ENCODE data around the gene CNOT4. TPM values are rescaled to one million over a fixed set of nuclear protein-coding genes. Genes with fewer than 3 reads are reported as not detected.

The CNOT4 gene
- total and polyA plus RNA-seq, 2 donors (not counting 1 experiment from before 2014, with no cell fraction given) = 14.9 to 15.9 TPM

DNA sequence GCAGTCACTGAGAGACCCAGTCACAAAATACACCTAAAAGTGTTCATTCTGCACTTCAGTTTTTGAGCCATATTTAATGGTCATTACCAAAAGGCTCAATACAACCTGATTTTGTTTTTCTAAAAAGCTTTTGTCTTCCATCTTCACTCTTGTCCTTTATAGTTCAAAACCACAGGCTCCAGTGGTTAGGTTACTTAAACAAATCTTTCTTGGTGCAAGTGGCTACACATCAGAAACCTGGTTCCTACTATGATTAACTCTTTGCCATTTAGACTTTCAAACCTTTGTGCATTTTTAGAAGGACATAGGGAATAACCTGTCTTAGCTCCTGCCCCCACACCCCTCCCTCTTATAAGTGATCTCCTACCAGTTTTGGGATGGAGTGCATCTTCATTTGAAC lies 140.5 kb downstream of the CNOT4 start:
- no peak overlapping the region for H3K27ac ChIP-seq (ENCODE audit: insufficient read depth, low read length)
- no peak overlapping the region for H3K9ac ChIP-seq (ENCODE audit: insufficient read depth, low read length)
- no peaks in the 10 kb centered on the region for H4K20me1 ChIP-seq (ENCODE audit: control insufficient read depth, extremely low read depth, insufficient read depth, low read length)
- no peaks in the 10 kb centered on the region for H3K27me3 ChIP-seq (ENCODE audit: control insufficient read depth, insufficient read depth, low read length)
- TF ChIP-seq EZH2 (IDR thresholded peaks at IDR 0.05; ENCODE audit: low read length, missing control alignments) = no peak
- TF ChIP-seq, protein P1, sequence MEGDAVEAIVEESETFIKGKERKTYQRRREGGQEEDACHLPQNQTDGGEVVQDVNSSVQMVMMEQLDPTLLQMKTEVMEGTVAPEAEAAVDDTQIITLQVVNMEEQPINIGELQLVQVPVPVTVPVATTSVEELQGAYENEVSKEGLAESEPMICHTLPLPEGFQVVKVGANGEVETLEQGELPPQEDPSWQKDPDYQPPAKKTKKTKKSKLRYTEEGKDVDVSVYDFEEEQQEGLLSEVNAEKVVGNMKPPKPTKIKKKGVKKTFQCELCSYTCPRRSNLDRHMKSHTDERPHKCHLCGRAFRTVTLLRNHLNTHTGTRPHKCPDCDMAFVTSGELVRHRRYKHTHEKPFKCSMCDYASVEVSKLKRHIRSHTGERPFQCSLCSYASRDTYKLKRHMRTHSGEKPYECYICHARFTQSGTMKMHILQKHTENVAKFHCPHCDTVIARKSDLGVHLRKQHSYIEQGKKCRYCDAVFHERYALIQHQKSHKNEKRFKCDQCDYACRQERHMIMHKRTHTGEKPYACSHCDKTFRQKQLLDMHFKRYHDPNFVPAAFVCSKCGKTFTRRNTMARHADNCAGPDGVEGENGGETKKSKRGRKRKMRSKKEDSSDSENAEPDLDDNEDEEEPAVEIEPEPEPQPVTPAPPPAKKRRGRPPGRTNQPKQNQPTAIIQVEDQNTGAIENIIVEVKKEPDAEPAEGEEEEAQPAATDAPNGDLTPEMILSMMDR (conservative IDR thresholded peaks at IDR 0.05 in 1 of 2, IDR thresholded peaks at IDR 0.05 in 1 of 2; ENCODE audit: low read depth in 1 of 2, low read length in 2 of 2) = no peak
- no peak overlapping the region for H3K4me3 ChIP-seq (replicated peaks in 1 of 4; ENCODE audit: control extremely low read depth in 1 of 4, insufficient read depth in 1 of 4, low read depth in 3 of 4, low read length in 4 of 4)
- no peaks in the 10 kb centered on the region for H3K9me3 ChIP-seq (ENCODE audit: control insufficient read depth, insufficient read depth, low read depth, low read length)
- DNase-seq (ENCODE audit: low read depth in 2 of 2) = no peak
- H2AFZ ChIP-seq (ENCODE audit: low read length) = no peak overlapping the region
- no peaks in the 10 kb centered on the region for H3K4me1 ChIP-seq (ENCODE audit: control insufficient read depth, extremely low read depth, insufficient read depth, low read length)
- H3K36me3 ChIP-seq (ENCODE audit: control insufficient read depth, insufficient read depth, low read length) = no peaks in the 10 kb centered on the region
- H3K79me2 ChIP-seq (ENCODE audit: control insufficient read depth, insufficient read depth, low read length) = no peaks in the 10 kb centered on the region
- no peak overlapping the region for H3K4me2 ChIP-seq (ENCODE audit: extremely low read depth, insufficient read depth, low read length)

GRCh38 chr7:135368416-135369186 lies 141.3 kb downstream of the CNOT4 start:
- Histone ChIP-seq H3K4me1 (ENCODE audit: control insufficient read depth, extremely low read depth, insufficient read depth, low read length) (no peaks in the 10 kb centered on the region), H3K9me3 (ENCODE audit: control insufficient read depth, insufficient read depth, low read depth, low read length) (no peaks in the 10 kb centered on the region), H3K36me3 (ENCODE audit: control insufficient read depth, insufficient read depth, low read length) (no peaks in the 10 kb centered on the region), H3K4me2 (ENCODE audit: extremely low read depth, insufficient read depth, low read length) (no peak overlapping the region), H2AFZ (ENCODE audit: low read length) (no peak overlapping the region), H3K9ac (ENCODE audit: insufficient read depth, low read length) (no peak overlapping the region), H3K4me3 (replicated peaks in 1 of 4; ENCODE audit: control extremely low read depth in 1 of 4, insufficient read depth in 1 of 4, low read depth in 3 of 4, low read length in 4 of 4) (no peak overlapping the region), H3K27me3 (ENCODE audit: control insufficient read depth, insufficient read depth, low read length) (no peaks in the 10 kb centered on the region), H3K79me2 (ENCODE audit: control insufficient read depth, insufficient read depth, low read length) (no peaks in the 10 kb centered on the region), H3K27ac (ENCODE audit: insufficient read depth, low read length) (no peak overlapping the region), H4K20me1 (ENCODE audit: control insufficient read depth, extremely low read depth, insufficient read depth, low read length) (no peaks in the 10 kb centered on the region)
- TF ChIP-seq, protein P1 (conservative IDR thresholded peaks at IDR 0.05 in 1 of 2, IDR thresholded peaks at IDR 0.05 in 1 of 2; ENCODE audit: low read depth in 1 of 2, low read length in 2 of 2) = no peak
- TF ChIP-seq EZH2 (IDR thresholded peaks at IDR 0.05; ENCODE audit: low read length, missing control alignments) = no peak
- DNase-seq (ENCODE audit: low read depth in 2 of 2) = no peak

DNA sequence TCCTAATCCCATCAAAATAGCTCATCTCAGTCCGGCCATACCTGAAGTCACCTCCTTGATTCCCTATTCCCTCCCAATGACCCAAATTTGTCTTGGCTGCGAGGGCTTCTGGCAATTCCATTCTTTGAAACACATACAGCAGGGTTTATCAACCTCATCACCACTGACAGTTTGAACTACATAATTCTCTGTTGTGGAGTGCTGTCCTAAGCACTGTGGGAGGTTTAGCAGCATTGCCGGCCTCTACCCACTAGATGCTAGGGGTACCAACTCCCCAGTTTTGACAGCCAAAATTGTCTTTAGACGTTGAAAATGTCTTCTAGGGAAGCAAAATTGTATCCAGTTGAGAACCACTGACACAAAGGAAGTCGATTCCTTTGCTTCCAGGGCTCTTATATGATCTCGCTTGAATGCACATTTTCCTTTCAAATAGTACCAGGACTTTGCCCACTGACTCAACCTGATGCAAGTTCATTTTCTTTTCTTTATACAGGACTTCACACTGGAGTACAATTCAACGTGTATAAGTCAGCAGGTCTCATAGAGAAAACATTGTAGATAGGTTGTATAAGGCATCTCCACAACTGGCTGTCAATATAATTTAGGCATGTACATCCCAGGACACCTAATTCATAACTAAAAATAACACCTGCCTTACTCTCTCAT lies 142.9 kb downstream of the CNOT4 start:
- no peak for DNase-seq (ENCODE audit: low read depth in 2 of 2)
- no peak for TF ChIP-seq EZH2 (IDR thresholded peaks at IDR 0.05; ENCODE audit: low read length, missing control alignments)
- TF ChIP-seq, protein P1 (conservative IDR thresholded peaks at IDR 0.05 in 1 of 2, IDR thresholded peaks at IDR 0.05 in 1 of 2; ENCODE audit: low read depth in 1 of 2, low read length in 2 of 2) = no peak
- Histone ChIP-seq H3K9ac (ENCODE audit: insufficient read depth, low read length) (no peak overlapping the region), H3K36me3 (ENCODE audit: control insufficient read depth, insufficient read depth, low read length) (peaks cover 2% of the 10 kb centered on the region), H3K27ac (ENCODE audit: insufficient read depth, low read length) (no peak overlapping the region), H3K9me3 (ENCODE audit: control insufficient read depth, insufficient read depth, low read depth, low read length) (no peaks in the 10 kb centered on the region), H3K27me3 (ENCODE audit: control insufficient read depth, insufficient read depth, low read length) (no peaks in the 10 kb centered on the region), H3K4me3 (replicated peaks in 1 of 4; ENCODE audit: control extremely low read depth in 1 of 4, insufficient read depth in 1 of 4, low read depth in 3 of 4, low read length in 4 of 4) (no peak overlapping the region), H4K20me1 (ENCODE audit: control insufficient read depth, extremely low read depth, insufficient read depth, low read length) (no peaks in the 10 kb centered on the region), H3K79me2 (ENCODE audit: control insufficient read depth, insufficient read depth, low read length) (no peaks in the 10 kb centered on the region), H3K4me2 (ENCODE audit: extremely low read depth, insufficient read depth, low read length) (no peak overlapping the region), H3K4me1 (ENCODE audit: control insufficient read depth, extremely low read depth, insufficient read depth, low read length) (no peaks in the 10 kb centered on the region), H2AFZ (ENCODE audit: low read length) (no peak overlapping the region)

All from fibroblast of lung (primary cell).